Activated T-cell treated with anti-CD3 and anti-CD28 coated beads, Interleukin-2, amount 50 U/mL, for 72 hours (primary cell): Measurements from ENCODE around the gene RAB40AL. TPM values are rescaled to one million over a fixed set of nuclear protein-coding genes. Genes with fewer than 3 reads are reported as not detected.
"Not testable (repeated sequence)": the region's sequence is repeated elsewhere in the genome, so short reads cannot be mapped to it uniquely, and the experiment has no call there.

Experiments used
- ATAC-seq, 2 donors: fragments of 150-1000 bp; cut with Tn5 transposase; replicated peaks in 1 of 2; 2 replicates each; pipeline ENCODE4 v1.10.0; 2021; ENCODE audit warnings: moderate library complexity in 2 of 2, mild to moderate bottlenecking in 1 of 2
- DNase-seq, 2 donors: peaks; one replicate each; pipeline ENCODE4 v3.0.0; 2021 to 2022; ENCODE audit warnings: mixed read lengths in 1 of 2
- H3K27ac Mint-ChIP-seq: one replicate; pipeline ENCODE4 v1.8.0; 2022; ENCODE audit warnings: mild to moderate bottlenecking, moderate library complexity, mixed read lengths
- H3K27me3 Mint-ChIP-seq: one replicate; pipeline ENCODE4 v1.8.0; 2022; ENCODE audit warnings: low read depth, mixed read lengths
- H3K36me3 Mint-ChIP-seq, 2 donors: one replicate each; pipeline ENCODE4 v1.8.0; 2022; ENCODE audit warnings: mixed read lengths in 2 of 2, mild to moderate bottlenecking in 1 of 2; ENCODE audit not compliant: insufficient read depth in 2 of 2
- H3K4me1 Mint-ChIP-seq: one replicate; pipeline ENCODE4 v1.8.0; 2022; ENCODE audit warnings: low read depth, mixed read lengths
- H3K4me3 Mint-ChIP-seq, 2 donors: one replicate each; pipeline ENCODE4 v1.8.0; 2022; ENCODE audit warnings: mild to moderate bottlenecking in 2 of 2, mixed read lengths in 2 of 2, moderate library complexity in 2 of 2
- H3K9me3 Mint-ChIP-seq, 2 donors: one replicate each; pipeline ENCODE4 v1.8.0; 2022; ENCODE audit warnings: mixed read lengths in 2 of 2
- total RNA-seq, 2 donors: library from RNA; stranded (reverse); gene quantifications; one replicate each; pipeline ENCODE4 v1.2.3, GENCODE V29; 2022

Gene RAB40AL
- total RNA-seq, 2 donors from 2014 or later = 0.24 TPM; not detected in 1

- no peak for DNase-seq
- Mint-ChIP-seq H3K27ac (no peak overlapping the region), H3K36me3 (peaks cover 2 to 11% of the 10 kb centered on the region in 2 donors), H3K4me3 (no peak overlapping the region), H3K27me3 (peaks cover 29% of the 10 kb centered on the region), H3K4me1 (no peaks in the 10 kb centered on the region), H3K9me3 (peaks cover 6 to 7% of the 10 kb centered on the region in 2 donors)
- no peak for ATAC-seq
Measured at GRCh38 chrX:102964940-102965339, 27.9 kb downstream of the RAB40AL start.

GRCh38 chrX:102966701-102967100 lies 29.6 kb downstream of the RAB40AL start:
- no peak for ATAC-seq
- H3K4me1 Mint-ChIP-seq = no peaks in the 10 kb centered on the region
- peaks cover 4 to 20% of the 10 kb centered on the region in 2 donors for H3K36me3 Mint-ChIP-seq

GRCh38 chrX:102968216-102968615 lies 31.1 kb downstream of the RAB40AL start:
- Mint-ChIP-seq H3K36me3 (peaks cover 4 to 23% of the 10 kb centered on the region in 2 donors), H3K27me3 (peaks cover 30% of the 10 kb centered on the region), H3K9me3 (peaks cover 7 to 11% of the 10 kb centered on the region in 2 donors), H3K4me1 (no peaks in the 10 kb centered on the region), H3K27ac (no peak overlapping the region), H3K4me3 (no peak overlapping the region)
- DNase-seq = no peak
- no peak for ATAC-seq

More at GRCh38 chrX:102966701-102967100, 29.6 kb downstream of the RAB40AL start:
- peaks cover 6 to 9% of the 10 kb centered on the region in 2 donors for H3K9me3 Mint-ChIP-seq
- H3K27ac Mint-ChIP-seq = no peak overlapping the region
- no peak for DNase-seq
- H3K4me3 Mint-ChIP-seq = no peak overlapping the region
- H3K27me3 Mint-ChIP-seq = peaks cover 27% of the 10 kb centered on the region

- not testable (repeated sequence) for H3K4me1 Mint-ChIP-seq, H3K4me3 Mint-ChIP-seq, DNase-seq, H3K27ac Mint-ChIP-seq, ATAC-seq
- Mint-ChIP-seq H3K9me3 (peaks cover 7 to 17% of the 10 kb centered on the region in 2 donors), H3K27me3 (peaks cover 32% of the 10 kb centered on the region), H3K36me3 (peaks cover 4 to 26% of the 10 kb centered on the region in 2 donors)
Measured at GRCh38 chrX:102971536-102971935, 34.5 kb downstream of the RAB40AL start.

- Mint-ChIP-seq H3K4me3 (no peak overlapping the region), H3K27me3 (peaks cover 38% of the 10 kb centered on the region), H3K4me1 (no peaks in the 10 kb centered on the region), H3K27ac (no peak overlapping the region), H3K9me3 (peaks cover 2 to 10% of the 10 kb centered on the region in 2 donors), H3K36me3 (peaks cover 2 to 16% of the 10 kb centered on the region in 2 donors)
- no peak for ATAC-seq
- DNase-seq = no peak
Measured at GRCh38 chrX:102975016-102975415, 37.9 kb downstream of the RAB40AL start.

GRCh38 chrX:102976286-102976685 lies 39.2 kb downstream of the RAB40AL start:
- Mint-ChIP-seq H3K27me3 (peaks cover 35% of the 10 kb centered on the region), H3K4me1 (no peaks in the 10 kb centered on the region), H3K4me3 (no peak overlapping the region), H3K27ac (no peak overlapping the region), H3K36me3 (peaks cover 0 to 6% of the 10 kb centered on the region in 2 donors), H3K9me3 (peaks cover 2 to 10% of the 10 kb centered on the region in 2 donors)
- ATAC-seq (no peak), DNase-seq (no peak)

- Mint-ChIP-seq H3K9me3 (peaks cover 2 to 6% of the 10 kb centered on the region in 2 donors), H3K36me3 (peaks cover 0 to 4% of the 10 kb centered on the region in 2 donors), H3K4me3 (no peak overlapping the region), H3K27me3 (peaks cover 42% of the 10 kb centered on the region), H3K27ac (no peak overlapping the region), H3K4me1 (no peaks in the 10 kb centered on the region)
- ATAC-seq (no peak), DNase-seq (no peak)
Measured at GRCh38 chrX:102976793-102977495, 39.9 kb downstream of the RAB40AL start.

GRCh38 chrX:102978594-102978993 lies 41.5 kb downstream of the RAB40AL start:
- Mint-ChIP-seq H3K4me1 (no peaks in the 10 kb centered on the region), H3K9me3 (peaks cover 0 to 3% of the 10 kb centered on the region in 2 donors), H3K36me3 (no peaks in the 10 kb centered on the region), H3K27me3 (peaks cover 43% of the 10 kb centered on the region), H3K4me3 (no peak overlapping the region), H3K27ac (no peak overlapping the region)
- ATAC-seq (no peak), DNase-seq (no peak)

- ATAC-seq (no peak), DNase-seq (no peak)
- no peak overlapping the region for H3K27ac Mint-ChIP-seq
- no peaks in the 10 kb centered on the region for H3K9me3 Mint-ChIP-seq
- no peak overlapping the region for H3K4me3 Mint-ChIP-seq
- H3K27me3 Mint-ChIP-seq = peaks cover 35% of the 10 kb centered on the region
- H3K36me3 Mint-ChIP-seq = no peaks in the 10 kb centered on the region
- H3K4me1 Mint-ChIP-seq = no peaks in the 10 kb centered on the region
Measured at GRCh38 chrX:102979536-102979935, 42.5 kb downstream of the RAB40AL start.

GRCh38 chrX:102983205-102983604 lies 46.1 kb downstream of the RAB40AL start:
- Mint-ChIP-seq H3K4me1 (no peaks in the 10 kb centered on the region), H3K27ac (no peak overlapping the region), H3K36me3 (no peaks in the 10 kb centered on the region), H3K9me3 (no peaks in the 10 kb centered on the region), H3K4me3 (no peak overlapping the region), H3K27me3 (peaks cover 39% of the 10 kb centered on the region)
- no peak for DNase-seq
- no peak for ATAC-seq

GRCh38 chrX:102985192-102985591 lies 48.1 kb downstream of the RAB40AL start:
- H3K4me3 Mint-ChIP-seq = no peak overlapping the region
- ATAC-seq = no peak
- H3K27ac Mint-ChIP-seq = no peak overlapping the region
- peaks cover 43% of the 10 kb centered on the region for H3K27me3 Mint-ChIP-seq
- no peak for DNase-seq
- H3K9me3 Mint-ChIP-seq = no peaks in the 10 kb centered on the region
- no peaks in the 10 kb centered on the region for H3K4me1 Mint-ChIP-seq
- H3K36me3 Mint-ChIP-seq = no peaks in the 10 kb centered on the region
